IPS-NIHi7 (cell line): Measurements from ENCODE around the gene SFI1.
"Not testable (repeated sequence)": the region's sequence is repeated elsewhere in the genome, so short reads cannot be mapped to it uniquely, and the experiment has no call there.

Experiments used
- DNase-seq: peaks from one replicate; pipeline ENCODE4 v3.0.0; 2012; ENCODE audit warnings: mixed read lengths; ENCODE audit errors: extremely low spot score

Gene SFI1

DNA sequence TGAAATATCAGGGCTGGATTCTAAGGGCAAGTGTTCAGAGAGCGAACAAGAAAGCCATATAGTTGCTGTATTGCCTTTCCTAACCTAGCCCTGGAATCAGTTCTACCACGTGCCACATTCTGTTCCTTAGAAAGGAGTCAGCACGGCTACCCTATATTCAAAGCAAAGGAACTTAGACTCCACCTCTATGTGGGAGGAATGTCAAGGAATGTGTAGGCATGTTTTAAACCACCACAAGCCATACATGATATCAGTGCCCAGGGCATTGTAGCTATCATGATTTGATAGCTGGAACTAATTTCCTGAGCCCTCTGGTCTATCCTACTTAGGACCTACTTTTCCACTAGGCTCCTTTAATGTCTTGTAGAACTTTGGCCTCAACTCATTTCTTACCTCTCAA lies 4.2 kb upstream of the SFI1 start:
- no peak for DNase-seq

DNA sequence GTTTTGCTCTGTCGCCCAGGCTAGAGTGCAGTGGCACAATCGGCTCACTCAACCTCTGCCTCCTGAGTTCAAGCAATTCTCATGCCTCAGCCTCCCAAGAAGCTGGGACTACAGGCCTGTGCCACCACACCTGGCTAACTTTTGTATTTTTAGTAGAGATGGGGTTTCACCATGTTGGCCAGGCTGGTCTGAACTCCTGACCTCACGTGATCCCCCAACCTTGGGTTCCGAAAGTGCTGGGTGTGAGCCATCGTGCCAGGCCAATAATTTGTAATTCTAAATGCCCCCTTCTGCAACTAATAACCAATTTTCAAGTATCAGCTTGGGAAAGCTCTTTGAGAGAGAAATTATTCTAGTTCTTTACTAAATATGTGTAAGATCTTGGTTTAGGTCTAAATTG lies 3.0 kb upstream of the SFI1 start:
- not testable (repeated sequence) for DNase-seq

DNA sequence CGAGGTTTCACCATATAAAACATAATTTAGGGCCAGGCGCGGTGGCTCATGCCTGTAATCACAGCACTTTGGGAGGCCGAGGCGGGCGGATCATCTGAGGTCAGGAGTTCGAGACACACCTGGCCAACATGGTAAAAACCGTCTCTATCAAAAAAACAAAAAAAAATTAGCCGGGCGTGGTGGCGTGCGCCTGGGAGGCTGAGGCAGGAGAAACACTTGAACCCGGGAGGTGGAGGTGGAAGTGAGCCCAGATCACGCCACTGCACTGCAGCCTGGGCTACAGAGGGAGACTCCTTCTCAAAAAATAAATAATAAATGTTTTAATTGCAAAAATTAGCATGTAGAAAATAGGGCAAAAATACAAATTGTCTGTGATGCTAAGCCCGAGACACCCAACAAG lies 993 bp upstream of the SFI1 start:
- no peak for DNase-seq

DNA sequence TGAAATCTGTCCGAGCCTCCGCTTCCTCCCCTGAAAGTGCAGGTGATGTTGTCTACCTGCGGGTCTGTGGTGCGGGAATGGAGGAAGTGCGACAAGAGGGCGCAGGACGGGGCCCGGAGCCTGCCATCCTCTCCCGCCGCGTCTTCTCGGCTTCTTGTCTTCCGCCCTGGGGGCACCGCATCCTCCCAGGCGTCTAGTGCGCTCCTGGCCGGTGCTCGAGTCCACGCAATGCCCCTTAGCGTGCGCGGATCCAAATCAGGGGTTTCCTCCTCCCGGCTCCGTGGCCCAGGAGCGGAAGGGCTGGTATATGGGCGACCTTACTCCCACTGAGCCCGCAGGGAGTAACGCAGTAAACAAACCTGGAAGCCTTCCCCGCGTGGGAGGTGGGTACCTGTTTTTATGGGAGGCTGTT lies 405 bp downstream of the SFI1 start:
- no peak for DNase-seq

DNA sequence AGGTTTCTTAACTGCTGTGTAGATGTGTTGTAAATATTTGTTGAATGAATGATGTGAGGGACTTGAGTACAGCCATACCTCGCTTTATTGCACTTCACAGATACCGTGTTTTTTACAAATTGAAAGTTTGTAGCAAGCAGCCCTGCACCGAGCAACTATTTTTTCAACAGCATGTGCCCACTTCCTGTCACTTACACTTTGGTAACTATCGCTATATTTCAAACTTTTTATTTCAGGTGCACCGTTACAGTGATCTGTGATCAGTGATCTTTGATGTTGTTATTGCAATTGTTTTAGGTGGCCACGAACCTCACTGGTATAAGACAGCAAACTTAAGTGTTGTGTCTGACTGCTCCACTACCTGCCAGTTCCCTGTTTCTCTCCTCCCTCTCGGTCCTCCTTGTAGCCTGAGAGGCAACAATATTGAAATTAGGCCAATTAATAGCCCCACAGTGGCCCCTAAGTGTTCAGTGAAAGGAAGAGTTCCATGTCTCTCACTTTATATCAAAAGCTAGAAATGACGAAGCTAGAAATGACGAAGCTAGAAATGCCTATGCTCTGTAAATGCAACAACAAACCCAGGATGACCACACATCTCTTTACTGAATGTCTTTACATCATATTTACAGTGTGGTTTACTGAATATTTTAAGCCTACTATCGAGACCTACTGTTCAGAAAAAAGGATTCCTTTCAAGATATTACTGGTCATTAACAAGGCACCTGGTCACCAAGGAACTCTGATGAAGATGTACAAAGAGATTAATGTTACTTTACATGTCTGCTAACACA lies 1.0 kb downstream of the SFI1 start:
- DNase-seq: no peak

DNA sequence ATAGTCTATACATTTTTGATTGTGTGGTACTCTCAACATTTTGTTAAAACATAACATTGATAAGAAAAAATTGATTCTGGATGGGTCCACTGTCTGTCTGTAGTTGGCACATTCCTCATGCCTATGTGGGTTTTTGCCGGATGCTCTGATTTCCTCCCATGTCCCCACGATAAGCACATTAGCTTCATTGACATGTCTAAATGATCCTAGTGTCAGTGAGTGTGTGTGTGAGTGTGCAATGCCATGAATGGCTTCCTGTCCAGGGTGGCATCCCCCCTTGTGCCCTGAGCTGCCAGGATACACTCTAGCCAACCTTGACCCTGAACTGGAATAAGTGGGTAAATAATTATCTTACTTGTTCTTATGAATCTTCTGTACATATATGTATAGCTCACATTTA lies 5.4 kb downstream of the SFI1 start:
- no peak for DNase-seq

DNA sequence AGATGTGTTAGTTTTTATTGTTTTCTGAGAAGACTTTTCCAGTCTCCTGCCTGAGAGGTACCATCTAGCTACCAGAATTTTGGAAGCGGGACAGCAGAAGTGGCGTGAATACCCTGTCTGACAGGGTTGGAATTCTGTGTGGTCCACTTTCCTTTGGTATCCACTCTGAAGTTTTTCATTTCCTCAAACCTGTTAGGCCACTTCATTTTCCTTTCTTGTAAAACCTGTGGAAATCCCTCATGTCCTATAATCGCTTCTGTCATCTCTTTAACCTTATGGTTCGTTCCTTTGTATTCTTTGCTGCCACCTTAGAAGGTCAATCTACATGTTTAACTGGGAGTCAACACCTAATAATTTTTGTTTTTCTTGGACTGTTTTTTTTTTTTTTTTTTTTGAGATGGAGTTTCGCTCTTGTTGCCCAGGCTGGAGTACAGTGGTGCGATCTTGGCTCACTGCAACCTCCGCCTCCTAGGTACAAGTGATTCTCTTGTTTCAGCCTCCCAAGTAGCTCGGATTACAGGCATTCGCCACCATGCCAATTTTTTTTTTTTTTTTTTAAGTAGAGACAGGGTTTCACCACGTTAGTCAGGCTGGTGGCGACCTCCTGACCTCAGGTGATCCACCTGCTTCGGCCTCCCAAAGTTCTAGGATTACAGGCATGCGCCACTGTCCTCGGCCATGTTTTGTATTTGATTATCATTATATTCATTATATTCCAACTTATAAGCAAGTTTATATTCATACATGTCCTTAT lies 7.1 kb downstream of the SFI1 start:
- DNase-seq: no peak

DNA sequence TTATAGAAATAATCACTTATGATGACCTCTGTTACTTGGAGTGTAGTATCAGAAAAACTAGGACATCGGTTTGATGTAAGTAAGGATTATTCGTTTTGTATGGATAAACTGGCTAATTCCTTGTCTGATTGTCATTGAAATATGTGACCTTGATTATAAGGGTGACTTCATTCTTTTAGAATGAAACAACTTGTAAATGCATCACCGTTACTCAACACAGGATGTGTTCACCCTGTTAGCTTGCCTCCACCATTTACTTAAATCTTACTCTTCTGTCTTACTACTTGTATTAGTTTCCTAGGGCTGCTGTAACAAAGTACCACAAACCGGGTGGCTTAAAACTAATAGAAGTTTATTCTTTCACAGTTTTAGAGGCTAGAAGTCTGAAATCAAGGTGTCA lies 7.9 kb downstream of the SFI1 start:
- DNase-seq: no peak

DNA sequence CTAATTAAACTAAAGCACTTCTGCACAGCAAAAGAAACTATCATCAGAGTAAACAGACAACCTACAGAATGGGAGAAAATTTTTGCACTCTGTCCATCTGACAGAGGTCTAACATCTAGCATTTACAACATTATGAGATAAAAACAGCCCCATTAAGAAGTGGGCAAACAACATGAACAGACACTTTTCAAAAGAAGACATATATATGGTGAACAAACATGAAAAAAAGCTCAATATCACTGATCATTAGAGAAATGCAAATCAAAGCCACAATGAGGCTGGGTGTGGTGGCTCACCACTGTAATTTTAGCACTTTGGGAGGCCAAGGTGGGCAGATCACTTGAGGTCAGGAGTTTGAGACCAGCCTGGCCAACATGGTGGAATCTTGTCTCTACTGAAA lies 11.2 kb downstream of the SFI1 start:
- not testable (repeated sequence) for DNase-seq

DNA sequence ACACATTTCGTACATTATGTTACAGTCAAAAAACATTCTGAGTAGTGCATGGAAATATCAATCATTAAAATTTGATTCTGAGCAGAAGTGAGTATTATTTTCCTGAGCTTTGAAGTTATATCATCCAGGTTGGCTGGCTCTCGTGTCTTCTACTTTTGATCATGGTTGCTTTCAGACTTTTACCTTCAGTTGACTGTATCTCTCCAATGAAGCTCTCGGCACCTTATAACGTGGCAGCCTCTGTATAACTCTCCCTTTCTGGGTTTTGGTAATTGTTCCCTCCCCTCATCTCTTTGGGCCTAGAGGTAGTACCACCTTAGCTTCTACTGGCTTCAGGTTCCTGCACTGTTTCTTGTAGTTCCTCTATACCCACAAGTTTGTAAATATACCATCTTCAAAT lies 12.2 kb downstream of the SFI1 start:
- no peak for DNase-seq

DNA sequence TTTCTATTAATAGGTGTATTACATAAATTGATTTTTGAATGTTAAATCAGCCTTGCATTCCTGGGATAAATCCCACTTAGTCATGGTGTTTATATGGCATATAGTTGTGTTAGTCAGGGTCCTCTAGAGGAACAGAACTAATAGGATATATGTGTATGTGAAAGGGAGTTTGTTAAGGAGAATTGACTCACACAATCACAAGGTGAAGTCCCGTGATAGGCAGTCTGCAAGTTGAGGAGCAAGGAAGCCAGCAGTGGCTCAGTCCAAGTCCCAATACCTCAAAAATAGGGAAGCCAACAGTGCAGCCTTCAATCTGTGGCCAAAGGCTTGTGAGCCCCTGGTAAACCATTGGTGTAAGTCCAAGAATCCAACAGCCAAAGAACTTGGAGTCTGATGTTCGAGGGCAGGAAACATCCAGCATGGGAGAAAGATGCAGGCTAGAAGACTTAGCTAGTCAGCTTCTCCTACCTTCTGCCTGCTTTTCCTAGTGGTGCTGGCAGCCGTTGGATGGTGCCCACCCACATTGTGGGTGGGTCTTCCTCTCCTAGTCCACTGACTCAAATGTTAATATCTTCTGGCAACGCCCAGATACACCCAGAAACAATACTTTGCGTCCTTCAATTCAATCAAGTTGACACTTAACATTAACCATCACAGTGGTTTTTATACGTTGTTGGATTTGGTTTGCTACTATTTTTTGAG lies 12.9 kb downstream of the SFI1 start:
- DNase-seq: no peak

DNA sequence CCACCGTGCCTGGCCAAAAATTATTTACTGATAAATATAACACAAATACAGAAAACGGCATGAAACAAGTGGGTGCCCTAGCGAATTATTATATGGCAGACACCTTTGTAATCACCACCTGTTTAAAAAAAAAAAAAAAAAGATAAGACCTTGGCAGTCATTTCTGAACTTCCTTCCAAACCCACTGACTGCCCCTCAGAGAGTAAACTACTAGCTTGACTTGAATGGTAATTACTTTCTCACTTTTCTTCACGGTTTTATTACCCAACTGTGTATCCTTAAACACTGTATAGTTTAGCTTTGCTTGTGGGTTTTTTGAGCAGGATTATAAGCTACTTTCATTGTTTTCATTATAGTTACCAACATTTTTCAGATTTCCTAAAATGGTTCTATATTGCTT lies 23.7 kb downstream of the SFI1 start:
- no peak for DNase-seq

DNA sequence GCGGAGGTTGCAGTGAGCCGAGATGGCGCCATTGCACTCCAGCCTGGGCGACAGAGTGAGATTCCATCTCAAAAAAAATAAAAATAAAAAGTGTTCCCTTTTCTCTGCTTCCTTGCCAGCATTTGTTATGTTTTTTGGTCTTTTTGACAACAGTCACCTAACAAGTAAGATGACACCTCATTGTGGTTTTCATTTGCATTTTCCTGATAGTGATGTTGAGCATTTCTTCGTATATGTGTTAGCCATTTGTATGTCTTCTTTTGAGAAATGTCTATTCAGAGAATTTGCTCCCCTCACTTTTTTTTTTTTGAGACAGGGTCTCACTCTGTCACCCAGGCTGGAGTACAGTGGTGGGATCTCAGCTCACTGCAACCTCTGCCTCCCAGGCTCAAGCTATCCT lies 27.8 kb downstream of the SFI1 start:
- DNase-seq: not testable (repeated sequence)

DNA sequence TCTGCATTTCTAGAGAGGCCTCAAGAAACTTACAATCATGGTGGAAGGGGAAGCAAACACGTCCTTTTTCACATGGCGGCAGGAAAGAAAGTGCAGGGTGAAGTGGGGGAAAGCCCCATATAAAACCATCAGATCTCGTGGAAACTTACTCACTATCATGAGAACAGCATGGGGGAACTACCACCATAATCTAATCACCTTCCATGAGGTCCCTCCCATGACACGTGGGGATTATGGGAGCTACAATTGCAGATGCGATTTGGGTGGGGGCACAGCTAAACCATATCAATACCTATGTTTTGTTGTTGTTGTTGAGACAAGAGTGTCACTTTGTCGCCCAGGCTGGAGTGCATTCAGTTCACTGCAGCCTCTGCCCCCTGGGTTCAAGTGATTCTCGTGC lies 29.9 kb downstream of the SFI1 start:
- no peak for DNase-seq

DNA sequence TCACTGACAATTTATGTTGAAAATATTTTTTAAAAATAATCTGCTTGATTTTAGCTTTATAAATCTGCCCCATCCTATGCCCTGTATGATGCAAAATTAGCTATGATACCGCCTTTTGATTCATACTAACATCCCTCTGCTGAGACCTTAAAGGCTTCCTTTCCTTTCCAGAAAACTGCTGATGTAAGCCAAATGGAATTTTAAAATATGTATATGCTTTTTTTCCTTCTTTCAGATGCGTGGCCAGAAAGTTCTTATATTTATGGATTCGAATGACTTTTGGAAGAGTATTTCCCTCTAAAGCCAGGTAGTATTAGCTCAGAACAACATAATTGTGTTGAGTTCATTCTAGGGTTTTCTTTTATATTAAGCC lies 34.5 kb downstream of the SFI1 start:
- DNase-seq: no peak

DNA sequence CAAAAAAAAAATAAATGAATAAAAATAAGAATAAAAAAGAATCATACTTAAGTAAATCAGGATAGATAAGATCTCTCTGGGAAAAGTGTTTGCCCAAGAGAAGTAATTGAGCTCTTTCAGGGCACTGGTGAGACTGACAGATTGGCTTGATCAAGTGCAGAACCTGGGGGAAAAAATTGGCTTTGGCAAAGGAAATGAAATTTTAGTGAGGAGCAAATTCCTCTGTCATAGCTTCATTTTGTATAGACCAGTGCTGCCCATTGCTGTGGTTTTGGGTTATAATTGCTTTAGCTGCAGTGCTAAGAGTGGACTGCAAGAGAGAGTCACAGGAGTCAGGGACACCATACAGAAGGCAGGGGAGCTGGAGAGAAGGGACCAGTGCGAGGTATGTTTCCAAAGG lies 35.7 kb downstream of the SFI1 start:
- DNase-seq: no peak

DNA sequence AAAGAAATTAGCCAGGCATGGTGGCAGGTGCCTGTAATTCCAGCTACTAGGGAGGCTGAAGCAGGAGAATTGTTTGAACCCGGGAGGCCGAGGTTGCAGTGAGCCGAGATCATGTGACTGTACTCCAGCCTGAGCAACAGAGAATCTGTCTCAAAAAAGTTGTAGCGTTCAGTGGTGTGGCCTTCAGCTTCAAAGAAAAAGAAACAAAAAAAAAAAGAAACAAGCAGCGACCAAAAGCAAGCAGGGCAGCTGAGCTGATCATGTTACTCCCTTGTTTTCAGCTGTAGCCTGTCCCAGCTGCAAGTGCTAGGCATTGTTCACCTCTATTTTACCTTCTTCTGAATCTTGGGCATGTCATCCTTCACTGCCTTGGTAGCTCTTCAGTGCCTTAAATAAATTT lies 37.0 kb downstream of the SFI1 start:
- DNase-seq: no peak

DNA sequence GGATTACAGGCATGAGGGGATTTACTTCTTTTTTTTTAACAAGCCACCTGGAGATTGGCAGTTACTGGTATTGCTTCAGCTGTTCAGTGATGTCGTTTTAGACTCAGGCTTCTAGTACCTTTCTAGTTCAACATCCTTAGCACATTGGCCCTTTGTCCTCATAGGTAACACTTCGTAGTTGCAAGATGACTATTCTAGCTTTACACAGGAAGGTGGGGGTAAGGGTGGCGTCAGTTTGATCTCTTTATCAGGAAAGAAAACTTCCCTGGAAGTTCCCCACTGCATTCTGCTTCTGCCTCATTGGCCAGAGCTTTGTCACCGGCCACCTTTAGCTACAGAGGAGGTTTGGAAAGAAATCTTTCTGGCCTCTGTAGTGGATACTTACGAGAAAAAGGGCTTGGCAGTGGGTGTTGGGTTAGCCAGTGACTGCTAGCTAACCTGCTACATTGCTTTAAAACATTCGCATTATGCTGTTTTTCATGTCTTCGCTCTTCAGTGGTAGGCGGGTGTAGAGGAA lies 40.7 kb downstream of the SFI1 start:
- DNase-seq: no peak

DNA sequence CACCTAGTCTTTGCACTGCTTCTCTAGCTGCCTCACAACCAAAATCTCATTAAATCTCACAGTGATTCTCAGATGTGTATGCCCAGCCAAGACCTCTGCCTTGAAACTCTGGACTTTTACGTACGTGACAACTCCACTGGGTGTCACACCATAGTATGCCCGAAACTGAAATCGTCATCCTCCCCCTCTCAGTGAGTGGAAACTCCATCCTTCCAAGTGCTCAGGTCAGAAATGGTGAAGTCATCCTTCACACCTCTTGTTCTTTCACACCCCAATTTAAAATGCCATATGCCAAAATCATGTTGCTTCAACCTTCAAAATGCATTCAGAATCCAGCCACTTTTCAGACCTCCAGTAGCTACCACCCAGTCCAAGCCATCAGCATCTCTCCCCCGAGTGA lies 42.5 kb downstream of the SFI1 start:
- no peak for DNase-seq

DNA sequence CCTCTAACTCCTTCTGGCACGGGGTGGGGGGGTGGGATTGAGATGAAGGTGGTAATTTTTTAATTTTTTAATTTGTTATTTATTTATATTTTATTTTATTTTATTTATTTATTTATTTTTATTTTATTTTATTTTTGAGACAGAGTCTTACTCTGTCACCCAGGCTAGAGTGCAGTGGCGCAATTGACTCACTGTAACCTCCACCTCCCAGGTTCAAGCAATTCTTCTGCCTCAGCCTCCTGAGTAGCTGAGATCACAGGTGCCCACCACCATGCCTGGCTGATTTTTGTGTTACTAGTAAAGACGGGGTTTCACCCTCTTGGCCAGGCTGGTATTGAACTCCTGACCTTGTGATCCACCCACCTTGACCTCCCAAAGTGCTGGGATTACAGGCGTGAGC lies 43.8 kb downstream of the SFI1 start:
- not testable (repeated sequence) for DNase-seq

DNA sequence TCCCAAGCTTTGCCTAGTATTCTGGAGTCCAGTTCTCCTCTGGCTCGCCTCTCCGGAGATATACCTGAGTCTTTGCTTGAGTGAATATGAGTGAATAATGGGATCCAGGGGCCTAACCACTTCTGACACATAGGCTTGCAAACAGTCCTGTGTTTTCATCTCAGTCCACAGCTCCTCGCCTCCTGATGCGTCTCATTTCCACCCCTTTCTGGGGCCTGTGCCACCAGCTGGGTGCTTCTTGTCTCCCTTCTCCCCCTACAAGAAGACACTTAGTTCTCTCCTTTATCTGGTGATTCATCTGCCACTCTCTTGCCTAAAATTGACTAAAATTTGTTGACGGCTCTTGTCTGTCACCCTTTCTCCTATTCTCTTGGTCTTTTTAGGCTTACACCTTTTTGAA lies 44.6 kb downstream of the SFI1 start:
- no peak for DNase-seq
